Activated CD8-positive, alpha-beta memory T cell treated with anti-CD3 and anti-CD28 coated beads, Interleukin-2, amount 50 U/mL, for 24 hours (primary cell): ENCODE results near the gene SUPV3L1.
"Not testable (repeated sequence)": the region's sequence is repeated elsewhere in the genome, so short reads cannot be mapped to it uniquely, and the experiment has no call there.

ENCODE experiments used
- DNase-seq: peaks from one replicate; pipeline ENCODE4 v3.0.0-alpha.2; 2020; ENCODE audit errors: extremely low read depth

Gene SUPV3L1

GRCh38 chr10:69179743-69180524, at the start of gene SUPV3L1:
Gene SUPV3L1 (plus strand): TSS chr10:69180234. CDS start chr10:69180292, 58 bp downstream.
- peak; percentile 75 for DNase-seq

DNA sequence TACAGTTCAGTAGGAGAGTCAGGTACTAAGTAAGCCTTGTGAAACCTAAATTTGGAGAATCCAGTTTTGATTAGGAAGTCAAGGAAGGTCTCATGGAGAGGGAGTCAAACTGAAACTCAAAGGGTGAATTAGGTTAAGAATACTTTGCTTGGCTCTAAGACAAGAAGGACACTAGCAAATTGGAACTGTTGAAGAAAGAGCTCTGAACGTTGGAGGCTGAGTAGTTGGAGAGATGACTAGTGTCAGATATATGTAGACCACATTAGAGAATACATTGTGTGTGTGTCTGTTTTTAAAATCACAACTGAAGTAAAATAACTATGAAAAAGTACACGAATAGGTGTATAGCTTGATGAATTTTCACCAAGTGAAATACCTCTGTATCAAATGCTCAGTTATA, 49.8 kb upstream of the SUPV3L1 start:
- DNase-seq = no peak

- no peak for DNase-seq
Measured at GRCh38 chr10:69139961-69140360, 40.1 kb upstream of the SUPV3L1 start.

DNA sequence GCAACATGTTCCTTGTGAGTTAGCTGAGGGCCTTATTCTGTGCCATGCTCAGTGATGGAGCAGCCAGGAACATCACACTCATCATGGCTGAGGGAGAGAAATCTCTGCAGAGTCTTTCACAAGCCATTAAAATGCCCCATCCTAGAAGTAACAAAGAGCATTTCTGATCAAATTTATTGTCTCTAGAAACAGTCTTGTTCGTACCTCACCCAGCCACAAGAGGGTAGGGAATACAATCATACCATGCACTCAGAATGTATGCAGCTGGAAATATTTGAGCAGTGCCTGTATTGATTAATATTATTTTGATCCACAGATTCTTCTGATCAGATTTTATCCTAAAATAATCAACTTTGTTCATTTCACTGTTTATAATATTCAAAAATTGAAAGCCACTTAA, 38.7 kb upstream of the SUPV3L1 start:
- no peak for DNase-seq

DNA sequence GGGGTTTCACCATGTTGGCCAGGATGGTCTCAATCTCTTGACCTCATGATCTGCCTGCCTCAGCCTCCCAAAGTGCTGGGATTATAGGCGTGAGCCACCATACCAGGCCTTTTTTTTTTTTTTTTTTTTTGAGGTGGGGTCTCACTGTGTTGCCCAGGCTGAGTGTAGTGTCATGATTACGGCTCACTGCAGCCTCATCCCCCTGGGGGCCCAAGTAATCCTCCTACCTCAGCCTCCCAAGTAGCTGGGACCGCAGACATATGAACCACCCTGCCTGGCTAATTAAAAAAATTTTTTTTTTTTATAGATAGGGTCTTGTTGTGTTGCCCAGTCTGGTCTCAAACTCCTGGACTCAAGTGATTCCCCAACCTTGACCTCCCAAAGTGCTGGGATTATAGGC, 38.0 kb upstream of the SUPV3L1 start:
- DNase-seq = not testable (repeated sequence)

DNA sequence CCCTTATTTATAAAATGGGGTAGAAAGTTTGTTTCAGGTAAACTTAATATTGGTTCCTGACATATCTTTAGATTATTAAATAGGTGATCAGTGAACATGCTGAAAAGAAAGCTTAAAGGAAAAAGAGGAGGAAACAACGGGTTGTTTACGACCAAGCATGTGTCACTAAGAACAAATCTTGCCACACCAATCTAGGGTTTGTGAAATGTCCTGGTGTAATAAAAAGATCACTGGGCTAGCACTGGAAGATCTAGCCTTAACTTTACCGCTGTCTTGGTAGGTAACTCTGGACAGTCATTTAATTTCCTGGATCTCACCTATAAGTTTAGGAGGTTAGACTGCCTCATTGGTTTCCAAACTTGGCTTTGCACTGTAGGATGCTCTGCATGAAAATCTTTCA, 37.1 kb upstream of the SUPV3L1 start:
- DNase-seq = no peak

GRCh38 chr10:69145329-69145728, 34.7 kb upstream of the SUPV3L1 start:
- DNase-seq = no peak

DNA sequence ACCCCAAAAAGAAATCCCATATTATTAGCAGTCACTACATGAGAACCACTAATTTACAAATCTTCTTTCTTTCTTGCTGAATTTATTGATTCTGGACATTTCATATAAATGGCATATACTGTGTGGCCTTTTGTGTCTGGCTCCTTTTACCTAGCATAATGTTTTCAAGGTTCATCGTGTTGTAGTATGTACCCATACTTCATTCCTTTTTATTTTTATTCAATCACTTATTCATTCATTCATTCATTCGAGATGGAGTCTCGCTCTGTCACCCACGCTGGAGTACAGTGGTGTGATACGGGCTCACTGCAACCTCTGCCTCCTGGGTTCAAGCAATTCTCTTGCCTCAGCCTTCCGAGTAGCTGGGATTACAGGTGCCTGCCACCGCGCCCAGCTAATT, 34.2 kb upstream of the SUPV3L1 start:
- DNase-seq = no peak

- no peak for DNase-seq
Measured at GRCh38 chr10:69146759-69147158, 33.3 kb upstream of the SUPV3L1 start.

- DNase-seq = no peak
Measured at GRCh38 chr10:69151984-69152383, 28.1 kb upstream of the SUPV3L1 start.

DNA sequence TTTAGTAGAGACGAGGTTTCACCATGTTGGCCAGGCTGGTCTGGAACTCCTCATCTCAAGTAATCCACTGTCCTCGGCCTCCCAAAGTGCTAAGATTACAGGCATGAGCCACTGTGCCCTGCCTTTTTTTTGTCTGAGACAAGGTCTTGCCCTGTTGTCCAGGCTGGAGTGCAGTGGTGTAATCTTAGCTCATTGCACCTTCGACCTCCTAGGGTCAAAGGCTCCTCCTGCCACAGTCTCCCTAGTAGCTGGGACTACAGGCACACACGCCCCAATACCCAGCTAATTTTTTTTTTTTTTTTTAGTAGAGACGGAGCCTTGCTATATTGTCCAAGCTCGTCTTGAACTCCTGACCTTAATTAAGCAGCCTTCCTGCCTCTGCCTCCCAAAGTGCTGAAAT, 26.8 kb upstream of the SUPV3L1 start:
- DNase-seq = no peak

DNA sequence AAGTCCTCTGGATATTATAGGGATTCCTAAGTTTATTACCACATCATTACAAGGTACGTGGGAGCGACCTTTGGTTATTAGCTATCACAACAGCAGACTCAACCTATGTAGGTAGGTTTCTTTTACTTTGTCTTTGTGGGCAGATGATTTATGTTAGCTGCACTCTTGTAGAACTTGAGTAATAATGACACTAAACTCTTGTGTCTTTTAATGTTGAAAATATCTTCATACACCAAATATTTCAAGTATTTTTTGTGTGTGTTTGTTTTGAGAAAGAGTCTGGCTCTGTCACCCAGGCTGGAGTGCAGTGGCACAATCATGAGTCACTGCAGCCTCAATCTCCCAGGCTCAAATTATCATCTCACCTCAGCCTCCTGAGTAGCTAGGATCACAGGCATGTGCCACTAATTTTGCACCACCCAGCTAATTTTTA, 19.2 kb upstream of the SUPV3L1 start:
- DNase-seq = no peak

- DNase-seq = no peak
Measured at GRCh38 chr10:69168493-69168892, 11.5 kb upstream of the SUPV3L1 start.

DNA sequence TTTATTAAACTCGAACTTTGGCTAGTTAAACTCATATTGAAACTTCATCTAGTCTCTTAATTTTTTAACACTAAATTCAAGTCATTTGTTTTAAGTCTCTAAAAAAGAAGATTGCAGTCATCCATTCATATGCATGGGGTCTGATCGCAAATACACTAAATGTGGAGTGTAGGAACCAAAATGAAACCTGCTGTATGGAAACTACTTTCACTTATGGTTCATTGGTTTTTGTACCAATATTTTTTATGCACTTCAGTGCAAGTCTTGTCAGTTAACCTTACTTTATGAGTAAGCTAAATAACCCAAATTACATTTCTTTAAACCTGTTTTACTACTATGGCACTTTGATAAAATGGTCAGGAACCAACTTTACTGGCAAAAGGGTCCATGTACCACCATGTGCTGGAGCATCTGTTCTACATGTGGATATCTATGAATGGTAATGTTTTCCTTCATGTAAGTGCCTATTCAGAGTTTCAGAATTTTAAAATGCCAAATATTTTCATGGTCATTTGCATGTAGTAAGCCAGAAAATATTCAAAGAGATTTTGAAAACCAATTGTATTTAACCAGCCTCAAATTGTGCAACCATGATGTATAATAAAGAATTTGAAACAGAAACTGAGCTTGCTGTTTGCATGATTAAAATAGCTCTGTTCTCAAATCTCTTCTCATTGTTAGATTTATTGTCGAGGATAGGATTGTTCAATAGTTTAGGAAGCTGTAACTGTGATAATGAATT, 7.6 kb upstream of the SUPV3L1 start:
- no peak for DNase-seq

- DNase-seq = not testable (repeated sequence)
Measured at GRCh38 chr10:69175326-69175725, 4.7 kb upstream of the SUPV3L1 start.

GRCh38 chr10:69176823-69177222, 3.2 kb upstream of the SUPV3L1 start:
- DNase-seq = no peak

DNA sequence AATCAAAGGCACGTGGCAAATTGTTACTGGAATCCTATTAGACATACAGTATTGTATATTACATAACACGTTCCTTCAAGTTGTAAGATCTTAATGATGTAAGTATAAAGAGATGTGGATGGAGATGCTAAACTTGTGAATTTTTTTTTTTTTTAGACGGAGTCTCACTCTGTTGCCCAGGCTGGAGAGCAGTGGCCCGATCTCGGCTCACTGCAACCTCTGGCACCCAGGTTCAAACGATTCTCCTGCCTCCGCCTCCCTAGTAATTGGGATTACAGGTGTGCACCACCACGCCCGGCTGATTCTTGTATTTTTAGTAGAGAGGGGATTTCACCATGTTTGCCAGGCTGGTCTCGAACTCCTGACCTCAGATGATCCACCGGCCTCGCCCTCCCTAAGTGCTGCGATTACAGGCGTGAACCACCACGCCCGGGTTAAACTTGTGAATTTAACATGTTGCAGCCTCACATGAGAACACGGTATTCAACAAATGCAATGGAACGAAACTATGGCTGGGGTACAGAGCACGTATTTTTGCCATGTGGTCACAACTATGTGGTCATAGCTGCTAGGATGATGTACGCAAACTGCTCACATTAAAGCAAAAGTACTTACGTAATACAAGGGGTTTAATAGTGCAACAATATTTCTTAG, 818 bp upstream of the SUPV3L1 start:
- no peak for DNase-seq

- DNase-seq = no peak
Measured at GRCh38 chr10:69180525-69181204, 631 bp downstream of the SUPV3L1 start.

DNA sequence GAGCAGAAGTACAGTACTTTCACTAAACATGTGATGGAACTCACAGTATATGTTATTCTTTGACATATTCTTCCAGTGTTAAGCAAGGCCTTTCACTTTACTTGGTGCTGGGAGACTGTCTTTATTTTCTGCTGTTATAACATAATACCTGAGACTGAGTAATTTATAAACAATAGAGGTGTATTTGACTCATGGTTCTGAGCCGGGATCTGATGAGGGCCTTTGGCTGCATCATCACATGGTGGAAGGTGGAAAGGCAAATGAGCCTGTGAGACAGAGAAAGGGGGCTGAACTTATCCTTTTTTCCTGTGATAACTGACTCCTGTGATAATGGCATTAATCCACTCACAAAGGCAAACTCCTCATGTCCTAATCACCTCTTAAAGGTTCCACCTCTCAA, 1.4 kb downstream of the SUPV3L1 start:
- no peak for DNase-seq

- DNase-seq = no peak
Measured at GRCh38 chr10:69182005-69182404, 2.0 kb downstream of the SUPV3L1 start.

GRCh38 chr10:69186524-69186923, 6.5 kb downstream of the SUPV3L1 start:
- no peak for DNase-seq

GRCh38 chr10:69201045-69201444, 21.0 kb downstream of the SUPV3L1 start:
- DNase-seq = no peak
